ENCODE measurements around the gene MAPKAPK3. TPM values are rescaled to one million over a fixed set of nuclear protein-coding genes. Genes with fewer than 3 reads are reported as not detected.
A peak's percentile ranks its signal among the peaks of the same experiment; 100 is the strongest.

Gene MAPKAPK3
- total and polyA plus RNA-seq, 7 experiments from 2014 or later = 26.7 to 196 (median 53.4) TPM

GRCh38 chr3:50575372-50575771 lies 41.6 kb upstream of the MAPKAPK3 start:
- intact Hi-C loops (cut with micrococcal nuclease) = no loop called here
- ATAC-seq (no peak), DNase-seq (no peak)
- H3K27ac Mint-ChIP-seq = peak overlapping the region in 7 of 9 donors; percentile 6 to 92 (median 89)
- peaks cover 16 to 85% (median 50%) of the 10 kb centered on the region in 7 donors for H3K4me1 Mint-ChIP-seq
- H3K36me3 Mint-ChIP-seq = peaks cover 0 to 55% (median 4%) of the 10 kb centered on the region in 5 donors
- ChIA-PET CTCF (interaction anchor here (1.0 to 20.2 kb wide), 4 partner anchors 10 to 35 kb away, joined by 3 to 578 read pairs (median 6); partner anchors contain the start of genes CISH and MAPKAPK3), POLR2A (interaction anchor here (8.7 to 21.2 kb wide), 2 partner anchors 16 to 33 kb away, joined by 78 to 730 read pairs; partner anchors contain the start of genes CISH and MAPKAPK3)
- H3K4me3 ChIP-seq (ENCODE audit: low read length) = no peak overlapping the region
- no peaks in the 10 kb centered on the region for H3K9me3 ChIP-seq (ENCODE audit: control insufficient read depth in 2 of 3, low read length in 3 of 3)
- H3K27me3 ChIP-seq (ENCODE audit: control insufficient read depth in 2 of 2, insufficient read depth in 2 of 2, low read length in 2 of 2) = no peaks in the 10 kb centered on the region
- H3K9me3 Mint-ChIP-seq = no peaks in the 10 kb centered on the region
- H3K4me1 ChIP-seq (ENCODE audit: control insufficient read depth in 2 of 2, insufficient read depth in 2 of 2, low read length in 2 of 2) = peaks cover 59 to 62% of the 10 kb centered on the region in 2 donors
- peak overlapping the region in 1 of 10 donors; percentile 99 for H3K4me3 Mint-ChIP-seq
- peaks cover 0 to 40% (median 4%) of the 10 kb centered on the region in 3 experiments for H3K36me3 ChIP-seq (ENCODE audit: control insufficient read depth in 2 of 3, insufficient read depth in 3 of 3, low read length in 3 of 3)
- H3K27ac ChIP-seq (ENCODE audit: low read depth, low read length) = peak overlapping the region; percentile 63
- H3K27me3 Mint-ChIP-seq = no peaks in the 10 kb centered on the region

GRCh38 chr3:50577348-50577747 lies 39.6 kb upstream of the MAPKAPK3 start:
- ATAC-seq = no peak
- Mint-ChIP-seq H3K4me1 (peaks cover 25 to 81% (median 46%) of the 10 kb centered on the region in 7 donors), H3K36me3 (peaks cover 0 to 50% (median 11%) of the 10 kb centered on the region in 5 donors), H3K4me3 (no peak overlapping the region), H3K27ac (peak overlapping the region in 7 of 9 donors; percentile 8 to 89 (median 56)), H3K27me3 (no peaks in the 10 kb centered on the region), H3K9me3 (no peaks in the 10 kb centered on the region)
- no peaks in the 10 kb centered on the region for H3K9me3 ChIP-seq (ENCODE audit: control insufficient read depth in 2 of 3, low read length in 3 of 3)
- intact Hi-C loops (cut with micrococcal nuclease) = no loop called here
- peak overlapping the region; percentile 63 for H3K27ac ChIP-seq (ENCODE audit: low read depth, low read length)
- POLR2A ChIA-PET = interaction anchor here (8.7 to 21.2 kb wide), 2 partner anchors 14 to 31 kb away, joined by 78 to 730 read pairs; partner anchors contain the start of genes CISH and MAPKAPK3
- H3K36me3 ChIP-seq (ENCODE audit: control insufficient read depth in 2 of 3, insufficient read depth in 3 of 3, low read length in 3 of 3) = peaks cover 0 to 54% (median 4%) of the 10 kb centered on the region in 3 experiments
- DNase-seq = no peak
- peaks cover 59% of the 10 kb centered on the region in 2 donors for H3K4me1 ChIP-seq (ENCODE audit: control insufficient read depth in 2 of 2, insufficient read depth in 2 of 2, low read length in 2 of 2)
- CTCF ChIA-PET = interaction anchor here (1.4 to 20.2 kb wide), 4 partner anchors 9 to 33 kb away, joined by 3 to 578 read pairs (median 6); partner anchors contain the start of genes C3orf18, CISH and MAPKAPK3
- H3K27me3 ChIP-seq (ENCODE audit: control insufficient read depth in 2 of 2, insufficient read depth in 2 of 2, low read length in 2 of 2) = no peaks in the 10 kb centered on the region
- H3K4me3 ChIP-seq (ENCODE audit: low read length) = no peak overlapping the region

DNA sequence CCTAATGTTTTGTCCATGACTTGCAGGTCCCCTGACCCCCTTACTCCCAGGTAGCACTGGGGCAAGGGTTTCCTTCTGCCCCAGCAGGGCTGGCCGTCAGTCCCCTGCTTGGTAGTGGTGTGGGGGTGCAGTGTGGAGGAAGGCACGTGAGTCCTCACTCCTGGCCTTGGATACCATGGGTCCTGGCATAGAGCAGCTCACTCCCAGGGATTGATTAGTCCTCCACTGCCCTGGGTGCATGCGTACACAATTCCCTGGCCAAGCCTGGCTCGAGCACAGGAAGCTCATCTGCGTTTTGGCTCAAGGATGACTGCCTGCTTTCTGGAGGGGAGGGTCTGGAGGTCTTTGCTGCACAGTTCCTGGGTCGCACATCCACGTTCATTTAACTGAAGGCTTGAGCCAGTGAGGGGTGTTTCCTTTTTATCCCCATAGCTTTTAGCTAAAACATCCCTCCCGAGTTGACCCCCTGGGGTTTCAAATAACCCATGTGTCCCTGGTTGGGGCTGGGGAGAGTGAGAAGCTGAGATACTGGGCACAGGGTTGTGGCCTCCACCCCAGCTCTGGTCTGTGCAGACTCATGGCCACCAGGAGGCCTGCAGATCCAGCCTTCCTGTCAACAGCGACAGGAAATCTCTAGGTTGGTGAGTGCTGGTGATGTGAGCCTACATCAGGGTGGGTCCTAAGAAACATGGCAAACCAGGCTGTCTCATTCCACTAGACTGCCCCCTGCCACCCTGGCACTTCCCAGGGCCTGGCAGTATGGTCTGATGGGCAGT lies 36.1 kb upstream of the MAPKAPK3 start:
- Histone ChIP-seq H3K36me3 (ENCODE audit: control insufficient read depth in 2 of 3, insufficient read depth in 3 of 3, low read length in 3 of 3) (peaks cover 0 to 74% (median 4%) of the 10 kb centered on the region in 3 experiments), H3K27me3 (ENCODE audit: control insufficient read depth in 2 of 2, insufficient read depth in 2 of 2, low read length in 2 of 2) (no peaks in the 10 kb centered on the region), H3K4me3 (ENCODE audit: low read length) (peak overlapping the region; percentile 12), H3K27ac (ENCODE audit: low read depth, low read length) (peak overlapping the region; percentile 42), H3K9me3 (ENCODE audit: control insufficient read depth in 2 of 3, low read length in 3 of 3) (no peaks in the 10 kb centered on the region), H3K4me1 (ENCODE audit: control insufficient read depth in 2 of 2, insufficient read depth in 2 of 2, low read length in 2 of 2) (peaks cover 24% of the 10 kb centered on the region in 2 donors)
- Mint-ChIP-seq H3K9me3 (no peaks in the 10 kb centered on the region), H3K27me3 (no peaks in the 10 kb centered on the region), H3K27ac (peak overlapping the region; percentile 47 to 91 (median 68)), H3K36me3 (peaks cover 3 to 57% (median 11%) of the 10 kb centered on the region in 5 donors), H3K4me1 (peaks cover 14 to 74% (median 28%) of the 10 kb centered on the region in 7 donors), H3K4me3 (peak overlapping the region in 4 of 10 donors; percentile 1 to 52 (median 32))
- ChIA-PET POLR2A (interaction anchor here (0.6 to 21.2 kb wide), 4 partner anchors 9 to 27 kb away, joined by 4 to 730 read pairs (median 62); partner anchors contain the start of genes C3orf18, CISH, HEMK1 and MAPKAPK3), CTCF (interaction anchor here (0.9 to 20.2 kb wide), 6 partner anchors 8 to 29 kb away, joined by 3 to 578 read pairs (median 8); partner anchors contain the start of genes CISH, HEMK1 and MAPKAPK3)
- ATAC-seq = peak; percentile 56
- DNase-seq = peak in 1 of 9 donors; percentile 32
- intact Hi-C loops (cut with micrococcal nuclease) = loop anchor here in 1 of 2 donors (1.0 kb wide), 1 partner anchor 10 kb away; no protein-coding TSS in a partner anchor

DNA sequence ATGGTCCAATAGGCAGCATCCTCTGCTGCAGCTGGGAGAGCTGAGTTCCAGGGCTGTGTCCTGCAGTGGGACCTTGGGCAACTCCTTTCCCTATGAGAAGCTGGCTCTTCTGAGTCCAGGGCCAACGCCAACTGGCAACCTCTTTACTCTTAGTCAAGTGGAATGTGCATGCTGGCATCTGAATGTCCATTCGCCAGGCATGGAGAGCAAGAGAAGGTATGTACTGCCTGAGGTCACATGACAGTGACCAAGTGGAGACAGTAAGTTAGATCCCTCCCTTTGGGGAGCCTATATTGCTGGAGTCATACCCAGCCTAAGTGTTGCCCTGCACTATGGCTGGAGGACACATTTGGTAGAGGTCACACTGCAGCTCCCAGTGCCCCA lies 35.5 kb upstream of the MAPKAPK3 start:
- Histone ChIP-seq H3K27ac (ENCODE audit: low read depth, low read length) (peak overlapping the region; percentile 42), H3K36me3 (ENCODE audit: control insufficient read depth in 2 of 3, insufficient read depth in 3 of 3, low read length in 3 of 3) (peaks cover 0 to 74% (median 4%) of the 10 kb centered on the region in 3 experiments), H3K9me3 (ENCODE audit: control insufficient read depth in 2 of 3, low read length in 3 of 3) (no peaks in the 10 kb centered on the region), H3K27me3 (ENCODE audit: control insufficient read depth in 2 of 2, insufficient read depth in 2 of 2, low read length in 2 of 2) (no peaks in the 10 kb centered on the region), H3K4me3 (ENCODE audit: low read length) (peak overlapping the region; percentile 12), H3K4me1 (ENCODE audit: control insufficient read depth in 2 of 2, insufficient read depth in 2 of 2, low read length in 2 of 2) (peaks cover 18 to 21% of the 10 kb centered on the region in 2 donors)
- CTCF ChIA-PET = interaction anchor here (0.9 to 20.2 kb wide), 6 partner anchors 9 to 29 kb away, joined by 3 to 578 read pairs (median 8); partner anchors contain the start of genes CISH, HEMK1 and MAPKAPK3
- peak overlapping the region; percentile 48 to 91 (median 70) for H3K27ac Mint-ChIP-seq
- POLR2A ChIA-PET = interaction anchor here (6.7 to 21.2 kb wide), 3 partner anchors 10 to 27 kb away, joined by 47 to 730 read pairs (median 78); partner anchors contain the start of genes C3orf18, CISH, HEMK1 and MAPKAPK3
- H3K4me1 Mint-ChIP-seq = peaks cover 14 to 72% (median 27%) of the 10 kb centered on the region in 7 donors
- H3K27me3 Mint-ChIP-seq = no peaks in the 10 kb centered on the region
- no peak for ATAC-seq
- peaks cover 3 to 51% (median 11%) of the 10 kb centered on the region in 5 donors for H3K36me3 Mint-ChIP-seq
- peak overlapping the region in 4 of 10 donors; percentile 1 to 52 (median 32) for H3K4me3 Mint-ChIP-seq
- intact Hi-C loops (cut with micrococcal nuclease) = loop anchor here in 1 of 2 donors (1.0 kb wide), 1 partner anchor 10 kb away; no protein-coding TSS in a partner anchor
- no peak for DNase-seq
- H3K9me3 Mint-ChIP-seq = no peaks in the 10 kb centered on the region

DNA sequence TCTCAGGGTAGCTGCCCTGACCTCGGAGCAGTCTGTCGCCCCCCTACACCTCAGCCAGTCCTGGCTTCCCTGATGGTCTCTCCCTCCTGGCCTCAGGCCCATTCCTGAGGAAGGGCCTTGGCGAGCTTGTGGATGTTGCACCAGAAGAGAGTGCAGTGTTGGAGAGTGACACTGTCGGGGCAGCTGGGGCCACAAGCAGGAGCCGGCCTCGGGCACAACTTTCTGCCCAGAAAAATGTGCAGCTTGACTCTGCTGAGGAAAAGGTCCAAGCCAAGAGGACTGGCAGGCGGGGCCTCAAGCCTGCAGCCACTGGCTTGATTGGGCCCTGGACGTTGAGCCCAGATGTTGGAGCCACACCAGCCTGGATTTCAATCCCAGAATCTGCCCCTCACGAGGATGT lies 34.9 kb upstream of the MAPKAPK3 start:
- peaks cover 0 to 69% (median 4%) of the 10 kb centered on the region in 3 experiments for H3K36me3 ChIP-seq (ENCODE audit: control insufficient read depth in 2 of 3, insufficient read depth in 3 of 3, low read length in 3 of 3)
- ChIA-PET POLR2A (interaction anchor here (6.7 to 21.2 kb wide), 3 partner anchors 9 to 26 kb away, joined by 47 to 730 read pairs (median 78); partner anchors contain the start of genes C3orf18, CISH, HEMK1 and MAPKAPK3), CTCF (interaction anchor here (2.0 to 20.2 kb wide), 4 partner anchors 10 to 28 kb away, joined by 8 to 578 read pairs (median 12); partner anchors contain the start of genes CISH, HEMK1 and MAPKAPK3)
- no peaks in the 10 kb centered on the region for H3K27me3 ChIP-seq (ENCODE audit: control insufficient read depth in 2 of 2, insufficient read depth in 2 of 2, low read length in 2 of 2)
- no peaks in the 10 kb centered on the region for H3K9me3 ChIP-seq (ENCODE audit: control insufficient read depth in 2 of 3, low read length in 3 of 3)
- no peak for ATAC-seq
- H3K4me1 Mint-ChIP-seq = peaks cover 14 to 74% (median 30%) of the 10 kb centered on the region in 7 donors
- no peaks in the 10 kb centered on the region for H3K27me3 Mint-ChIP-seq
- peak overlapping the region in 2 of 10 donors; percentile 45 to 68 for H3K4me3 Mint-ChIP-seq
- H3K4me3 ChIP-seq (ENCODE audit: low read length) = no peak overlapping the region
- no peak for DNase-seq
- peak overlapping the region in 6 of 9 donors; percentile 16 to 84 (median 72) for H3K27ac Mint-ChIP-seq
- intact Hi-C loops (cut with micrococcal nuclease) = no loop called here
- peak overlapping the region; percentile 42 for H3K27ac ChIP-seq (ENCODE audit: low read depth, low read length)
- peaks cover 3 to 47% (median 11%) of the 10 kb centered on the region in 5 donors for H3K36me3 Mint-ChIP-seq
- H3K9me3 Mint-ChIP-seq = no peaks in the 10 kb centered on the region
- peaks cover 16 to 21% of the 10 kb centered on the region in 2 donors for H3K4me1 ChIP-seq (ENCODE audit: control insufficient read depth in 2 of 2, insufficient read depth in 2 of 2, low read length in 2 of 2)

GRCh38 chr3:50583897-50584296 lies 33.1 kb upstream of the MAPKAPK3 start:
- intact Hi-C loops (cut with micrococcal nuclease) = no loop called here
- Histone ChIP-seq H3K27ac (ENCODE audit: low read depth, low read length) (no peak overlapping the region), H3K9me3 (ENCODE audit: control insufficient read depth in 2 of 3, low read length in 3 of 3) (no peaks in the 10 kb centered on the region), H3K27me3 (ENCODE audit: control insufficient read depth in 2 of 2, insufficient read depth in 2 of 2, low read length in 2 of 2) (no peaks in the 10 kb centered on the region), H3K4me1 (ENCODE audit: control insufficient read depth in 2 of 2, insufficient read depth in 2 of 2, low read length in 2 of 2) (peaks cover 28 to 39% of the 10 kb centered on the region in 2 donors), H3K4me3 (ENCODE audit: low read length) (no peak overlapping the region), H3K36me3 (ENCODE audit: control insufficient read depth in 2 of 3, insufficient read depth in 3 of 3, low read length in 3 of 3) (peaks cover 0 to 51% (median 0%) of the 10 kb centered on the region in 3 experiments)
- DNase-seq = no peak
- H3K4me1 Mint-ChIP-seq = peaks cover 27 to 82% (median 48%) of the 10 kb centered on the region in 7 donors
- H3K4me3 Mint-ChIP-seq = no peak overlapping the region
- CTCF ChIA-PET = interaction anchor here (20.2 kb wide), 1 partner anchor 26 kb away, joined by 578 read pairs; the partner anchor contains the start of genes CISH and MAPKAPK3
- peak overlapping the region in 8 of 9 donors; percentile 11 to 83 (median 46) for H3K27ac Mint-ChIP-seq
- no peak for ATAC-seq
- H3K36me3 Mint-ChIP-seq = peaks cover 3 to 38% (median 10%) of the 10 kb centered on the region in 5 donors
- POLR2A ChIA-PET = interaction anchor here (1.0 to 21.2 kb wide), 3 partner anchors 10 to 24 kb away, joined by 4 to 730 read pairs (median 47); partner anchors contain the start of genes C3orf18, CISH, HEMK1 and MAPKAPK3
- H3K9me3 Mint-ChIP-seq = no peaks in the 10 kb centered on the region
- H3K27me3 Mint-ChIP-seq = no peaks in the 10 kb centered on the region

All from naive thymus-derived CD4-positive, alpha-beta T cell (primary cell).